H1 (cell line): ENCODE results near the gene PTBP3. TPM values are rescaled to one million over a fixed set of nuclear protein-coding genes. Genes with fewer than 3 reads are reported as not detected.

Source experiments
- ATF3 ChIP-seq: IDR thresholded peaks from 2 replicates; pipeline ENCODE4 v1.6.1; 2011; ENCODE audit warnings: low read depth, mild to moderate bottlenecking, low read length; ENCODE audit not compliant: insufficient read depth
- BRCA1 ChIP-seq: IDR thresholded peaks from 2 replicates; pipeline ENCODE4 v1.6.1; 2012; ENCODE audit warnings: low read depth, low read length, improper control_type of control experiment
- CBX8 ChIP-seq: fragments of 300-800, 300-1000 bp; sonication (generic); IDR thresholded peaks from 2 replicates; pipeline ENCODE4 v1.7.1; 2016; ENCODE audit warnings: low read depth, low read length, borderline replicate concordance
- CTBP2 ChIP-seq: IDR thresholded peaks from 2 replicates; pipeline ENCODE4 v1.7.0; 2011; ENCODE audit warnings: borderline replicate concordance, mild to moderate bottlenecking, moderate library complexity, mixed read lengths, low read length; ENCODE audit not compliant: insufficient read depth, insufficient read length
- CTCF ChIP-seq, 3 experiments: IDR thresholded peaks; 1 replicate in 2 of 3; 2 replicates in 1 of 3; pipeline versions ENCODE4 v1.5.1 to v1.6.1; 2011; ENCODE audit warnings: low read length in 3 of 3, mild to moderate bottlenecking in 3 of 3, inconsistent platforms in 2 of 3, low read depth in 1 of 3, moderate library complexity in 1 of 3; ENCODE audit not compliant: insufficient read depth in 1 of 3; ENCODE audit errors: control extremely low read depth in 1 of 3
- EGR1 ChIP-seq: IDR thresholded peaks from 2 replicates; pipeline ENCODE4 v1.6.1; 2011; ENCODE audit warnings: low read depth, low read length, borderline replicate concordance
- GTF2F1 ChIP-seq: IDR thresholded peaks from 2 replicates; pipeline ENCODE4 v1.6.1; 2012; ENCODE audit warnings: low read depth, low read length, improper control_type of control experiment, borderline replicate concordance
- HDAC6 ChIP-seq: IDR thresholded peaks from one replicate; pipeline ENCODE4 v1.7.1; 2012; ENCODE audit warnings: low read depth, mild to moderate bottlenecking, inconsistent platforms, low read length, moderate library complexity
- KDM4A ChIP-seq: IDR thresholded peaks from one replicate; pipeline ENCODE4 v1.7.1; 2012; ENCODE audit warnings: low read depth, mild to moderate bottlenecking, moderate library complexity, low read length, inconsistent platforms; ENCODE audit not compliant: severe bottlenecking
- MAFK ChIP-seq: IDR thresholded peaks from 2 replicates; pipeline ENCODE4 v1.6.1; 2012; ENCODE audit warnings: low read depth, mild to moderate bottlenecking, improper control_type of control experiment, low read length
- MAX ChIP-seq: IDR thresholded peaks from 2 replicates; pipeline ENCODE4 v1.6.1; 2012; ENCODE audit warnings: inconsistent platforms
- NRF1 ChIP-seq: IDR thresholded peaks from 2 replicates; pipeline ENCODE4 v1.6.1; 2011; ENCODE audit warnings: mild to moderate bottlenecking, low read depth, low read length, improper control_type of control experiment
- POLR2A ChIP-seq, 2 experiments: IDR thresholded peaks; 1 replicate in 1 of 2; 2 replicates in 1 of 2; pipeline ENCODE4 v1.6.1; 2011; ENCODE audit warnings: low read depth in 2 of 2, low read length in 2 of 2, mild to moderate bottlenecking in 2 of 2; ENCODE audit errors: control extremely low read depth in 1 of 2
- RAD21 ChIP-seq, 2 experiments: IDR thresholded peaks in 1 of 2; conservative IDR thresholded peaks in 1 of 2; 2 replicates each; pipeline ENCODE4 v1.6.1; 2011; ENCODE audit warnings: low read depth in 2 of 2, low read length in 2 of 2, improper control_type of control experiment in 1 of 2, inconsistent platforms in 1 of 2, mild to moderate bottlenecking in 1 of 2, moderate library complexity in 1 of 2
- SIN3A ChIP-seq, 2 experiments: IDR thresholded peaks in 1 of 2; conservative IDR thresholded peaks in 1 of 2; 2 replicates each; pipeline ENCODE4 v1.6.1; 2011 to 2012; ENCODE audit warnings: low read length in 2 of 2, improper control_type of control experiment in 1 of 2, low read depth in 1 of 2, mild to moderate bottlenecking in 1 of 2
- SP2 ChIP-seq: IDR thresholded peaks from 2 replicates; pipeline ENCODE4 v1.6.1; 2012; ENCODE audit warnings: mild to moderate bottlenecking, low read length, inconsistent platforms
- SP4 ChIP-seq: IDR thresholded peaks from 2 replicates; pipeline ENCODE4 v1.6.1; 2012; ENCODE audit warnings: low read length, inconsistent platforms
- SUZ12 ChIP-seq: fragments of 200-600 bp; sonication (generic); IDR thresholded peaks from 2 replicates; pipeline ENCODE4 v1.6.1; 2012; ENCODE audit warnings: mild to moderate bottlenecking, inconsistent platforms, low read length, moderate library complexity, mixed read lengths
- TAF1 ChIP-seq: IDR thresholded peaks from 2 replicates; pipeline ENCODE4 v1.6.1; 2011; ENCODE audit warnings: mild to moderate bottlenecking, low read depth, low read length
- polyA plus RNA-seq, 7 experiments: library from polyadenylated mRNA; depleted of rRNA in 3 of 7; stranded (reverse) in 5 of 7; unstranded in 2 of 7; fragments of >200 nt in 5 of 7; fragments of 200-250 nt in 2 of 7; gene quantifications; 1 replicate in 5 of 7; 2 replicates in 1 of 7; 4 replicates in 1 of 7; pipeline versions ENCODE4 v1.2.1 to v1.2.3, GENCODE V29; 2011 to 2013; ENCODE audit warnings: missing spikeins in 2 of 7, mixed read lengths in 2 of 7
- total RNA-seq: library from RNA; stranded (reverse); fragmentation: NEBNext Ultra II Directional; extraction: Animal tissue kit (Norgen Biotek cat#: 25700); gene quantifications from 2 replicates; pipeline ENCODE4 v1.2.1, GENCODE V29; 2021

PTBP3 gene
- total and polyA plus RNA-seq, 2 of the 8 experiments (the other 6 are each of a cell fraction or from before 2014, with no cell fraction given), result 51.0 to 124 TPM

- TF ChIP-seq HDAC6, result no peak
- no peak for TF ChIP-seq TAF1
- no peak for TF ChIP-seq MAX
- TF ChIP-seq SUZ12, result 0 out of 2 replicates have a peak, but pooled peaks have one; percentile 54
- TF ChIP-seq CBX8, result no peak
- TF ChIP-seq NRF1, result no peak
- no peak for TF ChIP-seq POLR2A (IDR thresholded peaks at IDR 0.05; ENCODE audit: control extremely low read depth in 1 of 2, low read depth in 2 of 2, low read length in 2 of 2)
- peak; percentile 86 for TF ChIP-seq KDM4A
- no peak for TF ChIP-seq GTF2F1
- TF ChIP-seq SIN3A (conservative IDR thresholded peaks at IDR 0.05 in 1 of 2, IDR thresholded peaks at IDR 0.05 in 1 of 2; ENCODE audit: low read depth in 1 of 2, low read length in 2 of 2), result 0 out of 4 replicates have a peak, but pooled peaks of 1 of the 2 experiments have one; percentile 26
- no peak for TF ChIP-seq ATF3
- no peak for TF ChIP-seq SP4
- TF ChIP-seq CTBP2, result peak; percentile 12
- TF ChIP-seq MAFK, result no peak
- no peak for TF ChIP-seq RAD21 (IDR thresholded peaks at IDR 0.05 in 1 of 2, conservative IDR thresholded peaks at IDR 0.05 in 1 of 2; ENCODE audit: low read depth in 2 of 2, low read length in 2 of 2)
- TF ChIP-seq SP2, result no peak
- 0 out of 4 replicates have a peak, but pooled peaks of 1 of the 3 experiments have one; percentile 10 for TF ChIP-seq CTCF (IDR thresholded peaks at IDR 0.05; ENCODE audit: control extremely low read depth in 1 of 3, insufficient read depth in 1 of 3, low read depth in 1 of 3, low read length in 3 of 3)
- no peak for TF ChIP-seq BRCA1
- no peak for TF ChIP-seq EGR1
Observed at GRCh38 chr9:112174965-112175795, 158.2 kb downstream of the PTBP3 start, which contains the start of gene SUSD1 (continued).
